GM12892 (cell line): ENCODE results near the gene FBXL7.

Experiments
- POLR2A ChIP-seq: IDR thresholded peaks from 2 replicates; pipeline ENCODE4 v1.6.1; 2011; ENCODE audit warnings: low read depth, low read length, control low read depth
- POLR2AphosphoS5 ChIP-seq: IDR thresholded peaks from 2 replicates; pipeline ENCODE4 v1.6.1; 2011; ENCODE audit warnings: low read depth, low read length, control low read depth
- TAF1 ChIP-seq: IDR thresholded peaks from 2 replicates; pipeline ENCODE4 v1.6.1; 2011; ENCODE audit warnings: low read depth, mild to moderate bottlenecking, control low read depth, low read length, borderline replicate concordance

DNA sequence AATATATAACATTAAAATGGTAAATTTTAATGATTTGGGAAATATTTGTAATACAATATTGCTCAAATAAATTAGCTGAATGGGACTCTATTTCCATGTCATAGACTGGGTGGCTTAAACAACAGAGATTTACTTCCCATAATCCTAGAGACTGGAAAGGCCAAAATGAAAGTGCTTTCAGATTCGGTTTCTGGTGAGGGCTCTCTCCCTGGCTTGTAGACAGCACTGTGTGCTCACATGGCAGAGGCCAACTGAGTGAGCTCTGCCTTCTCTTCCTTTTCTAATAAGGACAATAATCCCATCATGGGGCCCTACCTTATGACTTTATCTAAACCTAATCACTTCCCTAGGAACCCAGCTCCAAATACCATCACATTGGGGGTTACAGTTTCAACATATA is 483.4 kb downstream of the FBXL7 start:
- TF ChIP-seq POLR2AphosphoS5 (no peak), POLR2A (no peak), TAF1 (no peak)
